Liver (tissue), 3 donors: ENCODE data around the gene RFX8.

Source experiments
- ATF3 ChIP-seq: IDR thresholded peaks from 2 replicates; pipeline ENCODE4 v1.6.1; 2016; ENCODE audit warnings: antibody characterized with exemption
- CTCF ChIP-seq: fragments of 150-350 bp; IDR thresholded peaks from 2 replicates; pipeline ENCODE4 v1.5.1; 2017; ENCODE audit warnings: improper control_type of control experiment, low read depth, low read length; ENCODE audit not compliant: missing input control
- FOXA1 ChIP-seq: IDR thresholded peaks from 2 replicates; pipeline ENCODE4 v1.6.1; 2016; ENCODE audit warnings: antibody characterized with exemption
- GABPA ChIP-seq, 2 donors: IDR thresholded peaks in 1 of 2; conservative IDR thresholded peaks in 1 of 2; 2 replicates each; pipeline ENCODE4 v1.6.1; 2016; ENCODE audit warnings: antibody characterized with exemption in 2 of 2, mild to moderate bottlenecking in 1 of 2, moderate library complexity in 1 of 2
- JUND ChIP-seq, 2 donors: IDR thresholded peaks; 2 replicates each; pipeline ENCODE4 v1.6.1; 2016; ENCODE audit warnings: antibody characterized with exemption in 2 of 2
- RAD21 ChIP-seq, 2 donors: IDR thresholded peaks; 2 replicates each; pipeline ENCODE4 v1.6.1; 2016; ENCODE audit warnings: antibody characterized with exemption in 2 of 2, mild to moderate bottlenecking in 2 of 2
- REST ChIP-seq: IDR thresholded peaks from 2 replicates; pipeline ENCODE4 v1.6.1; 2016; ENCODE audit warnings: antibody characterized with exemption, mild to moderate bottlenecking
- RXRA ChIP-seq, 2 donors: IDR thresholded peaks; 2 replicates each; pipeline ENCODE4 v1.6.1; 2017 to 2018; ENCODE audit warnings: antibody characterized with exemption in 2 of 2, mild to moderate bottlenecking in 1 of 2
- SP1 ChIP-seq: IDR thresholded peaks from 2 replicates; pipeline ENCODE4 v1.6.1; 2018; ENCODE audit warnings: antibody characterized with exemption, mild to moderate bottlenecking
- TAF1 ChIP-seq: conservative IDR thresholded peaks from 2 replicates; pipeline ENCODE4 v1.6.1; 2016; ENCODE audit warnings: antibody characterized with exemption, mild to moderate bottlenecking
- ZBTB33 ChIP-seq: IDR thresholded peaks from 2 replicates; pipeline ENCODE4 v1.6.1; 2016; ENCODE audit warnings: antibody characterized with exemption
- donor health status: healthy.
- donor health status: healthy.

- no peak for TF ChIP-seq GABPA (IDR thresholded peaks at IDR 0.05 in 1 of 2, conservative IDR thresholded peaks at IDR 0.05 in 1 of 2)
- TF ChIP-seq CTCF: no peak
- no peak for TF ChIP-seq RAD21 (IDR thresholded peaks at IDR 0.05)
- TF ChIP-seq JUND (IDR thresholded peaks at IDR 0.05): no peak
- TF ChIP-seq SP1: no peak
- no peak for TF ChIP-seq FOXA1
- TF ChIP-seq ATF3: no peak
- no peak for TF ChIP-seq ZBTB33
- TF ChIP-seq TAF1: no peak
- TF ChIP-seq REST: no peak
- no peak for TF ChIP-seq RXRA (IDR thresholded peaks at IDR 0.05)
Observed at GRCh38 chr2:101379091-101379490, 95.8 kb downstream of the RFX8 start.
